GM19025 (cell line): ENCODE data around the gene IFT122.

ENCODE experiments used
- ATAC-seq: cut with Tn5 transposase; IDR thresholded peaks from one replicate; pipeline ENCODE4 v1.9.1; 2021; ENCODE audit warnings: mild to moderate bottlenecking, low read depth, moderate library complexity; ENCODE audit not compliant: unreplicated experiment

The IFT122 gene

DNA sequence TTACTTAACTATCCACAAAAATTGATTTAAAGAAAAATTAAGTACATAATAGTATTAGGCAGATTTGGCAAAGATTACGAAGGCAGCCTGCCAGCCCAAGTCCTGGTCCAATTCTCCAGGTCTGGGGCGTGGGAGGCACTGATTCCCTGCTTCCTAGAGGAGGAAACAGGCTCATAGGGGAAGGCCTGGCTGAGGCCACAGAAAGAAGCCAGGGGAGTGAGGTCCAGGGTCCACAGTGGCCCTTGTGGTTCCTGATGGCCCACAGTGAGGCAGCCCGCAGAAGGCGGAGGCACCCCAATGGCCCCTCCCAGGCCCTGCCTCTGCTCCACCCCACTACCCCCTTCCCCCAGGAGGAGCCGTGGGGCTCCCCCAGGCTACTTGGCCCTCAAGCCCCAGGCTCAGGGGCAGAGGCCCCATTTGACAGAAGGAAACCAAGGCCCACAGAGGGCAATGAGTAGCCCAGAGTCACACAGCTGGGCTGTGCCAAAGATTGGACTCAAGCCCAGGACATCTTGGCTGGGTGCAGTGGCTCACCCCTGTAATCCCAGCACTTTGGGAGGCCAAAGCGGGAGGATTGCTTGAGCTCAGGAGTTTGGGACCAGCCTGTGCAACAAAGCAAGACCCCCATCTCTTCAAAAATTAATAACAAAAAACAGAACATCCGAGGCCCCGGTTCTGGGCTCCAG, 124.0 kb downstream of the IFT122 start:
- no peak for ATAC-seq

DNA sequence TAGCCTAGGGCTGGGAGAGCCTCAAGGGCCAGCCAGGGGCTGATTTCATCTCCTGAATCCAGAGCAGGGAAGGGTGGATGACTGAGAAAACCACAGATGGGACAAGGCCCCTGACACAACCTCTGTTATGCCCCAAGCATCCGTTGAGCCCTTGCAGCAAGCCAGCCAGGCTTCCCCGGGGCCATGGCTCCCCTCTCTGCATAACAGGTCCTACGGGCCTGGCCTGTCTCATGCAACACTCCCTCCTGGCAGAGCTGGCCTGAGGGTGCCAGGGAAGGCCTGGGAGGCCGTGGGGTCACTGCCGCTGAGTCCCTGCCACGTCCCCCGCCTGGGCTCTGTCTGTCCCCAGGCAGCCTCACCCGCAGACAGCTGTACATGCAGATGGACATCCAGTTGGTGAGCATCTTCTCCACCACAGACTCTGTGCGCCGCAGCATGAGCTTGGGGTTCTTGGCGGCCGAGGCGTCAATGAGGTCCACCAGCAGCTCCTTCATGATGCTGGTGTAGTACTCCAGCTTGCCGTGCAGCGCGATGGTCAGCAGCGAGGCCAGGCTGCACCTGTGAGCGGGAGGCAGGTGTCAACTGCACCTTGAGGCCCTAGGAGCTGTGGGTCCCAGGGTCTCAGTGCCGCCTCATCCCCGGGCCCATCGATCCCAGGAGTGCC, 125.1 kb downstream of the IFT122 start:
- no peak for ATAC-seq

DNA sequence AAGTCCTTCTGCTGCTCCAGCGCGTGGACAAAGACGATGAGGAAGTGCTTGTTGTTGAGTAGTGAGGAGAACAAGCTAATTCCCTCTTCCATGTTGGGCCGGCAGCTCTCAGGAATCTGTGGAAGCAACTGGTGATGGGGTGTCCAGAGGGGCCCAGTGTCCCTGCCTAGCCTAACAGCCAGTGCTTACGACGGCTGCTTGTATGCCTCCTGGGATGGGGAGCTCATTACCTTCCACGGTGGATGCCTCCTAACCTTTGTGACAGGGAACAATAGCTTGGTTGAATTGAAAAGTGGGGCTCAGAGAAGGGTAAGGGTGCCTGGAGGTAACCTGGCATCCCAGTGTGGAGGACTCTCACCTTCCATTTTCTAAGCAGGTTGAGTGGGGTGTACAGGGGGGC, 125.9 kb downstream of the IFT122 start:
- no peak for ATAC-seq

DNA sequence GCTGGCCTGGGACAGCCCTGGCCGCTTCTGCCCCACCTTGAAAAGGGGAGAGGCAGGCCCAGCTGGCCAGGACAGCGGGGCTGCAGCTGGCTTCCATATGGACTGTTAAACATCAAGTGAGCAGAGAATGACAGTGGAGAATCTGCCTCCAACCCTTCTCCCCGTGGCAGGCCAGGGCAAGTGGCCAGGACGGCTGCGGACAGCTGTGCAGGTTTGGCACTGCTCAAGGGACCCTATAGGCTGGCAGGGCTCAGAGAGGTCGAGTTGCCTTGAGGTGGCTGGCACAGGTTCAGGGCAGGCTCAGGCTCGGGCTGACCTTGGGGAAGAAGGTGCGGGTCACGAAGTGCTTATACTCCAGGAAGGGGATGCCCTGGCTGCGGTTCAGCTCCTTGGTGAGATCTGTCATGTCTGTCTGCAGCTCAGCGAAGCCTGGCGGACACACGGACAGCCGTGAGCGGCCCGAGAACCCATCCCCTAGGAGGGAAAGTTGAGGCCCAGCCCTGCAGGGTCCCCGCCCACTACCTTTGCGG, 127.2 kb downstream of the IFT122 start:
- ATAC-seq: no peak

DNA sequence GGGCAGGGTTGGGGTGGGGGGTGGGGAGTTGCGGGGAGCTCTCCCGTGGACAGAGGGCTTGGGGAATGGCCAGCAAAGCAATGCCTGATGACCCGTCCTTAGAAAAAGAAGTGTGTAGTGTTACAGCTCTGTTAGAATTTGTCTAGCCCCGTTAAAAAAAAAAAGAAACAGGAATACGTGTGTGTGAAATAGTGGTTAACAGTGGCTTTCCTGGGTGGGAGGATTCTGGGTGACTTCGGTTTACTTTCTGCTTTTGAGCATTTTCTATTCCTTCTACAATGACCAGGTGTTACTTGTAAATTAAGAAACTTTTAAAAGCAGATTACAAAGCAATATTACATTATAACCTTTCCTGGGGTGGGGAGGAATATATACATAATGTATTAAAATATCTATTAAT, 127.9 kb downstream of the IFT122 start:
- ATAC-seq: no peak

DNA sequence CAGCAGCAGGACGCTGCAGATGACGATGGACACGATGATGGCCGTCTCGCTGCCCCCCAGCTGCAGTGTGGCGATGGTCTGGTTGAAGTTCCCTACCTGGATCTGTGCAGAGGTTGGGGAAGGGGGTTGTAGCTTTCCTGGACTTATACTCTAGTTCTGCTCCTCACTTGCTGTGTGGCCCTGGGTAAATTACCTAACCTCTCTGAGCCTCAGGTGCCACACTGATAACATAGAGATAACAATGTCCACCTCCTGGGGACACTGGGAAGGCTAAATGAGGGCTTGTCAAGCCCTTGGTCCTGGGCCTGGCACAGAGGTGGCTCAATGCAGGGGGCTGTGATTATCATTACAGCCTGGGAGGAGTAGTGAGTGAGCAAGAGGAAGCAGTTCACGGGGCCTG, 129.8 kb downstream of the IFT122 start:
- ATAC-seq: no peak
